Keratinocyte (primary cell): ENCODE data around the gene GBA3. TPM values are rescaled to one million over a fixed set of nuclear protein-coding genes. Genes with fewer than 3 reads are reported as not detected.

Experiments
- DNase-seq: peaks from one replicate; pipeline ENCODE4 v3.0.0-alpha.2; 2011; ENCODE audit warnings: low read depth, missing footprints, low spot score
- FAIRE-seq: peaks from 2 replicates; lab custom pipeline; 2011; peaks lifted over from hg19 to GRCh38; lab: Jason Lieb, UNC
- H2AFZ ChIP-seq: 2 replicates; pipeline ENCODE4 v1.6.0; 2012; ENCODE audit warnings: low read length, control low read depth, inconsistent platforms; ENCODE audit not compliant: control insufficient read depth
- H3K27ac ChIP-seq: 2 replicates; pipeline ENCODE4 v1.5.1; 2011; ENCODE audit warnings: low read length; ENCODE audit not compliant: control insufficient read depth, insufficient read depth
- H3K27me3 ChIP-seq: 3 replicates; pipeline ENCODE4 v1.6.0; 2011; ENCODE audit warnings: low read length; ENCODE audit not compliant: control insufficient read depth, insufficient read depth; ENCODE audit errors: extremely low read depth
- H3K36me3 ChIP-seq, 2 experiments: 2 replicates in 1 of 2; 3 replicates in 1 of 2; pipeline ENCODE4 v1.5.1; 2011; ENCODE audit warnings: low read length in 2 of 2, mild to moderate bottlenecking in 1 of 2; ENCODE audit not compliant: control insufficient read depth in 2 of 2, insufficient read depth in 2 of 2; ENCODE audit errors: extremely low read depth in 1 of 2
- H3K4me1 ChIP-seq: 3 replicates; pipeline ENCODE4 v1.5.1; 2011; ENCODE audit warnings: low read length; ENCODE audit not compliant: control insufficient read depth, insufficient read depth; ENCODE audit errors: extremely low read depth
- H3K4me2 ChIP-seq: 3 replicates; pipeline ENCODE4 v1.6.0; 2011; ENCODE audit warnings: low read depth, low read length; ENCODE audit not compliant: control insufficient read depth, insufficient read depth; ENCODE audit errors: extremely low read depth
- H3K4me3 ChIP-seq, 3 experiments: fragments of 200-600 bp in 1 of 3; sonication (generic) in 1 of 3; 2 replicates in 2 of 3; 3 replicates in 1 of 3; pipeline ENCODE4 v1.5.1; 2011 to 2016; ENCODE audit warnings: low read length in 3 of 3, mild to moderate bottlenecking in 3 of 3, control low read depth in 2 of 3, inconsistent platforms in 1 of 3, low read depth in 1 of 3, mixed read lengths in 1 of 3, mixed run types in 1 of 3, moderate library complexity in 1 of 3; ENCODE audit not compliant: control insufficient read depth in 2 of 3, insufficient read depth in 2 of 3; ENCODE audit errors: extremely low read depth in 1 of 3
- H3K79me2 ChIP-seq: 2 replicates; pipeline ENCODE4 v1.6.0; 2012; ENCODE audit warnings: low read length; ENCODE audit not compliant: control insufficient read depth, insufficient read depth
- H3K9ac ChIP-seq: 3 replicates; pipeline ENCODE4 v1.6.0; 2011; ENCODE audit warnings: low read length; ENCODE audit not compliant: control insufficient read depth, insufficient read depth; ENCODE audit errors: extremely low read depth
- H3K9me1 ChIP-seq: 3 replicates; pipeline ENCODE4 v1.6.0; 2011; ENCODE audit warnings: low read length; ENCODE audit not compliant: control insufficient read depth, insufficient read depth; ENCODE audit errors: extremely low read depth
- H3K9me3 ChIP-seq: 2 replicates; pipeline ENCODE4 v1.5.1; 2012; ENCODE audit warnings: low read depth, low read length; ENCODE audit not compliant: control insufficient read depth
- H4K20me1 ChIP-seq: 3 replicates; pipeline ENCODE4 v1.6.0; 2011; ENCODE audit warnings: low read length; ENCODE audit not compliant: control insufficient read depth, insufficient read depth; ENCODE audit errors: extremely low read depth
- EZH2 ChIP-seq: IDR thresholded peaks from one replicate; pipeline ENCODE4 v1.6.1; 2012; ENCODE audit warnings: inconsistent platforms, mild to moderate bottlenecking, low read length, moderate library complexity
- dilution Hi-C: fragments of 300-500 bp; cut with MboI; formaldehyde crosslinking; loops from one replicate; pipeline ENCODE4 v1.7.0; 2020; ENCODE audit warnings: low sequenced_read_pairs; ENCODE audit not compliant: extremely low pct_ligation_motif_present
- polyA plus RNA-seq, 5 experiments: library from polyadenylated mRNA; depleted of rRNA in 3 of 5; stranded (reverse) in 3 of 5; stranded (forward) in 1 of 5; unstranded in 1 of 5; fragments of >200 nt; gene quantifications; 1 replicate in 1 of 5; 2 replicates in 3 of 5; 3 replicates in 1 of 5; pipeline versions ENCODE4 v1.2.1 to v1.2.3, GENCODE V29; 2011 to 2012; ENCODE audit warnings: missing spikeins in 2 of 5, low read depth in 1 of 5, low replicate concordance in 1 of 5
- TF ChIP-seq, protein P1 (sequence below), 3 experiments: IDR thresholded peaks in 1 of 3; conservative IDR thresholded peaks in 1 of 3; optimal IDR thresholded peaks in 1 of 3; 2 replicates in 2 of 3; 3 replicates in 1 of 3; pipeline versions ENCODE3 to v1.5.1; 2011; ENCODE audit warnings: low read length in 3 of 3, mild to moderate bottlenecking in 3 of 3, moderate library complexity in 2 of 3, control low read depth in 1 of 3, inconsistent platforms in 1 of 3; ENCODE audit not compliant: insufficient read depth in 2 of 3; ENCODE audit errors: extremely low read depth in 1 of 3

The GBA3 gene
- polyA plus RNA-seq, 1 donor (not counting 4 experiments of a cell fraction or from before 2014, with no cell fraction given) = not detected

DNA sequence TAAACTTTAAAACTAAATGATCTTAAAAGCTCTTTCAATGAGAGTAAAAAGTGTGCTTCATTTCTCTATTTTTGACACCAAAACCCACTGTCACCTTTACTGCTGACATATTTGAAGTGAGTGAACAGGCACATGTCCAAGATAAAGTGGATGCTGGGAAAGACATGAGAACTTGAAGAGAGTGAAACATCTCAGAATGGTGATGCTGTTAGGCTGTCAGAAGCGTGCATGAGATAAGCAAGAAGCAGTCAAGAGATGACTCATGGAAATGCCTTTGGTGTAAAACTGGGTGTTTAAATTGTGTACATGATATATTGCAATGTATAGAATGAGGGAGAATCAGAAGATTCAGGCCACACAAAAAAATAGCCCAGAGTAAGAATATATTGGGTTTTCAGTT lies 21.8 kb upstream of the GBA3 start:
- no peak overlapping the region for H3K27ac ChIP-seq
- H3K36me3 ChIP-seq = no peaks in the 10 kb centered on the region
- H3K9me3 ChIP-seq = no peaks in the 10 kb centered on the region
- no peaks in the 10 kb centered on the region for H3K27me3 ChIP-seq
- H4K20me1 ChIP-seq = no peaks in the 10 kb centered on the region
- no peak overlapping the region for H3K4me3 ChIP-seq
- no peak overlapping the region for H3K9ac ChIP-seq
- dilution Hi-C loops = no loop called here
- TF ChIP-seq, protein P1, sequence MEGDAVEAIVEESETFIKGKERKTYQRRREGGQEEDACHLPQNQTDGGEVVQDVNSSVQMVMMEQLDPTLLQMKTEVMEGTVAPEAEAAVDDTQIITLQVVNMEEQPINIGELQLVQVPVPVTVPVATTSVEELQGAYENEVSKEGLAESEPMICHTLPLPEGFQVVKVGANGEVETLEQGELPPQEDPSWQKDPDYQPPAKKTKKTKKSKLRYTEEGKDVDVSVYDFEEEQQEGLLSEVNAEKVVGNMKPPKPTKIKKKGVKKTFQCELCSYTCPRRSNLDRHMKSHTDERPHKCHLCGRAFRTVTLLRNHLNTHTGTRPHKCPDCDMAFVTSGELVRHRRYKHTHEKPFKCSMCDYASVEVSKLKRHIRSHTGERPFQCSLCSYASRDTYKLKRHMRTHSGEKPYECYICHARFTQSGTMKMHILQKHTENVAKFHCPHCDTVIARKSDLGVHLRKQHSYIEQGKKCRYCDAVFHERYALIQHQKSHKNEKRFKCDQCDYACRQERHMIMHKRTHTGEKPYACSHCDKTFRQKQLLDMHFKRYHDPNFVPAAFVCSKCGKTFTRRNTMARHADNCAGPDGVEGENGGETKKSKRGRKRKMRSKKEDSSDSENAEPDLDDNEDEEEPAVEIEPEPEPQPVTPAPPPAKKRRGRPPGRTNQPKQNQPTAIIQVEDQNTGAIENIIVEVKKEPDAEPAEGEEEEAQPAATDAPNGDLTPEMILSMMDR (optimal IDR thresholded peaks at IDR 0.05 in 1 of 3, IDR thresholded peaks at IDR 0.05 in 1 of 3, conservative IDR thresholded peaks at IDR 0.05 in 1 of 3; ENCODE audit: extremely low read depth in 1 of 3, insufficient read depth in 2 of 3, low read length in 3 of 3) = no peak
- no peak for TF ChIP-seq EZH2
- no peak overlapping the region for H2AFZ ChIP-seq
- H3K4me2 ChIP-seq = no peak overlapping the region
- no peaks in the 10 kb centered on the region for H3K9me1 ChIP-seq
- no peak for DNase-seq
- no peaks in the 10 kb centered on the region for H3K79me2 ChIP-seq
- peaks cover 7% of the 10 kb centered on the region for H3K4me1 ChIP-seq
- peak; percentile 87 for FAIRE-seq

DNA sequence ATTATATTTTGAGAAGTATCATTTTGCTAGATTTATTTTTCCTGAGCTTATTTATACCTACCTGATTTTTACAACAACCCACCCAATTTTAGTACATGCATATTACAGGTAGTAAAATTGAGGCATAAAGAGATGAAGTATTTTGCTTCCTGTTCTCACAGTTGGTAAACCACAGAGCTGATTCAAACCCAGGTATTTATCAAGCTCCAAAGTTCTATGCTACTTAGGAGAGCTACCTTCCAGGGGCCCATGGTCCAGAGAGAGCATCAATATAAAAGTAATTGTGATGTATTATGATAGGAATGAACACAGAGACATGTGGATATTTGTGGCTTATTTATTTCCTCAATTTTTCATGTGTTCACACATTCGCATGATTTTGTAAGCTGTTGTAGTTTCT lies 20.2 kb upstream of the GBA3 start:
- TF ChIP-seq EZH2 = no peak
- TF ChIP-seq, protein P1 (optimal IDR thresholded peaks at IDR 0.05 in 1 of 3, IDR thresholded peaks at IDR 0.05 in 1 of 3, conservative IDR thresholded peaks at IDR 0.05 in 1 of 3; ENCODE audit: extremely low read depth in 1 of 3, insufficient read depth in 2 of 3, low read length in 3 of 3) = no peak
- H2AFZ ChIP-seq = no peak overlapping the region

More for the DNA sequence above, 20.2 kb upstream of the GBA3 start:
- Histone ChIP-seq H3K79me2 (no peaks in the 10 kb centered on the region), H3K27me3 (no peaks in the 10 kb centered on the region), H3K9me3 (no peaks in the 10 kb centered on the region), H3K4me1 (peaks cover 2% of the 10 kb centered on the region), H3K4me2 (no peak overlapping the region), H3K9me1 (no peaks in the 10 kb centered on the region), H3K9ac (no peak overlapping the region), H3K27ac (no peak overlapping the region), H3K36me3 (no peaks in the 10 kb centered on the region), H4K20me1 (no peaks in the 10 kb centered on the region), H3K4me3 (no peak overlapping the region)
- FAIRE-seq = no peak
- dilution Hi-C loops = no loop called here
- no peak for DNase-seq
